Panc1 (cell line): ENCODE results near the gene PKP1. TPM values are rescaled to one million over a fixed set of nuclear protein-coding genes. Genes with fewer than 3 reads are reported as not detected.

Experiments
- ATAC-seq: fragments of 200-7000 bp; cut with Tn5 transposase; 2 replicates; pipeline ENCODE4 v1.9.1; 2020; ENCODE audit warnings: mild to moderate bottlenecking, moderate library complexity
- BruUV-seq: library from RNA; stranded (reverse); fragments of 400-500 nt; replicated peaks from 2 replicates; lab custom pipeline; 2021; lab: Mats Ljungman, UMichigan
- CTCF ChIA-PET: fragments of 300-600 bp; sonication (Branson Sonifier 250); formaldehyde crosslinking; loops from one replicate; lab custom pipeline; 2022; ENCODE audit warnings: antibody characterized with exemption; lab: Charles Lee
- POLR2A ChIA-PET: fragments of 300-600 bp; sonication (Branson Sonifier 250); formaldehyde crosslinking; loops from one replicate; lab custom pipeline; 2022; ENCODE audit warnings: antibody characterized with exemption; lab: Charles Lee
- DNase-seq: peaks from one replicate; pipeline ENCODE4 v3.0.0-alpha.2; 2010; ENCODE audit warnings: low read depth, low spot score
- H3K27ac ChIP-seq: 2 replicates; pipeline ENCODE4 v1.5.1; 2011; ENCODE audit warnings: mild to moderate bottlenecking, low read length, inconsistent platforms
- H3K27me3 ChIP-seq: fragments of 200-500 bp; sonication (Bioruptor generic); 2 replicates; pipeline ENCODE4 v1.6.0; 2014; ENCODE audit warnings: low read length, inconsistent platforms; ENCODE audit not compliant: control insufficient read depth, insufficient read depth
- H3K36me3 ChIP-seq: fragments of 200-500 bp; sonication (Bioruptor generic); 2 replicates; pipeline ENCODE4 v1.5.1; 2014; ENCODE audit warnings: inconsistent platforms, mild to moderate bottlenecking, low read length, moderate library complexity; ENCODE audit not compliant: control insufficient read depth, insufficient read depth
- H3K4me1 ChIP-seq: 2 replicates; pipeline ENCODE4 v1.5.1; 2011; ENCODE audit warnings: inconsistent platforms, mild to moderate bottlenecking, low read length, moderate library complexity; ENCODE audit not compliant: control insufficient read depth, insufficient read depth
- H3K4me3 ChIP-seq, 2 experiments: 2 replicates each; pipeline ENCODE4 v1.5.1; 2011 to 2012; ENCODE audit warnings: low read depth in 2 of 2, low read length in 2 of 2, mild to moderate bottlenecking in 2 of 2, inconsistent platforms in 1 of 2, moderate library complexity in 1 of 2
- H3K9me3 ChIP-seq: fragments of 200-500 bp; sonication (Bioruptor generic); 2 replicates; pipeline ENCODE4 v1.5.1; 2014; ENCODE audit warnings: low read depth, mild to moderate bottlenecking, inconsistent platforms, low read length, moderate library complexity; ENCODE audit not compliant: control insufficient read depth, insufficient read depth
- CTCF ChIP-seq: fragments of 450-650 bp; IDR thresholded peaks from 2 replicates; pipeline ENCODE4 v1.5.1; 2017; ENCODE audit warnings: mild to moderate bottlenecking
- POLR2AphosphoS5 ChIP-seq: IDR thresholded peaks from 2 replicates; pipeline ENCODE4 v1.6.1; 2012; ENCODE audit warnings: mild to moderate bottlenecking, low read depth, low read length, moderate library complexity
- REST ChIP-seq, 2 experiments: IDR thresholded peaks; 2 replicates each; pipeline ENCODE4 v1.6.1; 2011 to 2012; ENCODE audit warnings: low read depth in 2 of 2, control low read depth in 1 of 2, low read length in 1 of 2, mild to moderate bottlenecking in 1 of 2, moderate library complexity in 1 of 2; ENCODE audit not compliant: insufficient read depth in 1 of 2
- SIN3A ChIP-seq: IDR thresholded peaks from 2 replicates; pipeline ENCODE4 v1.6.1; 2012; ENCODE audit warnings: low read depth, mild to moderate bottlenecking, low read length, moderate library complexity, borderline replicate concordance; ENCODE audit not compliant: insufficient read depth
- TCF7L2 ChIP-seq: IDR thresholded peaks from 2 replicates; pipeline ENCODE4 v1.6.1; 2011; ENCODE audit warnings: mild to moderate bottlenecking, low read depth, low read length, inconsistent platforms
- in situ Hi-C: cut with HindIII; loops from 2 replicates; pipeline ENCODE4 v1.10.0; 2016; ENCODE audit warnings: low sequenced_read_pairs, low pct_unique_long_range_greater_than_20kb
- intact Hi-C: fragments of 100-400 bp; cut with micrococcal nuclease; formaldehyde crosslinking; loops from one replicate; pipeline ENCODE4 v1.10.0; 2022; ENCODE audit not compliant: unreplicated experiment
- total RNA-seq: library from RNA; stranded (reverse); gene quantifications from one replicate; pipeline ENCODE4 v1.2.1, GENCODE V29; 2021; ENCODE audit not compliant: unreplicated experiment

The PKP1 gene
- total RNA-seq, 1 experiment from 2014 or later = 0.44 TPM

GRCh38 chr1:201318504-201319340 is 35.4 kb downstream of the PKP1 start:
- in situ Hi-C loops (no loop called here), intact Hi-C loops (no loop called here)
- CTCF ChIA-PET = no interaction called here
- H3K27me3 ChIP-seq = peaks cover 2% of the 10 kb centered on the region; the same call in 1 of the 2 replicates
- H3K27ac ChIP-seq = no peak overlapping the region
- no TSS peak for BruUV-seq
- ATAC-seq = no peak
- H3K9me3 ChIP-seq = no peaks in the 10 kb centered on the region
- H3K36me3 ChIP-seq = no peaks in the 10 kb centered on the region
- no peaks in the 10 kb centered on the region for H3K4me1 ChIP-seq
- H3K4me3 ChIP-seq = no peak overlapping the region
- POLR2A ChIA-PET = no interaction called here
- no peak for DNase-seq
- TF ChIP-seq TCF7L2 (no peak), SIN3A (no peak), REST (IDR thresholded peaks at IDR 0.05; ENCODE audit: insufficient read depth in 1 of 2, low read depth in 2 of 2, low read length in 1 of 2) (no peak), POLR2AphosphoS5 (no peak), CTCF (no peak)

GRCh38 chr1:201319631-201320030 is 36.3 kb downstream of the PKP1 start:
- ATAC-seq = no peak
- H3K9me3 ChIP-seq = no peaks in the 10 kb centered on the region
- ChIA-PET CTCF (no interaction called here), POLR2A (no interaction called here)
- TF ChIP-seq CTCF = no peak
- TF ChIP-seq TCF7L2 = no peak
- TF ChIP-seq POLR2AphosphoS5 = no peak
- TF ChIP-seq SIN3A = no peak
- no peak for TF ChIP-seq REST (IDR thresholded peaks at IDR 0.05; ENCODE audit: insufficient read depth in 1 of 2, low read depth in 2 of 2, low read length in 1 of 2)
- H3K4me3 ChIP-seq = no peak overlapping the region
- H3K36me3 ChIP-seq = no peaks in the 10 kb centered on the region
- no peaks in the 10 kb centered on the region for H3K4me1 ChIP-seq
- no peak overlapping the region for H3K27ac ChIP-seq
- no peak for DNase-seq
- in situ Hi-C loops (no loop called here), intact Hi-C loops (no loop called here)
- peaks cover 2% of the 10 kb centered on the region; the same call in 1 of the 2 replicates for H3K27me3 ChIP-seq
- no TSS peak for BruUV-seq
